ENCODE data around the gene TXNDC2.
"Not testable (repeated sequence)": the region's sequence is repeated elsewhere in the genome, so short reads cannot be mapped to it uniquely, and the experiment has no call there.

Gene TXNDC2

DNA sequence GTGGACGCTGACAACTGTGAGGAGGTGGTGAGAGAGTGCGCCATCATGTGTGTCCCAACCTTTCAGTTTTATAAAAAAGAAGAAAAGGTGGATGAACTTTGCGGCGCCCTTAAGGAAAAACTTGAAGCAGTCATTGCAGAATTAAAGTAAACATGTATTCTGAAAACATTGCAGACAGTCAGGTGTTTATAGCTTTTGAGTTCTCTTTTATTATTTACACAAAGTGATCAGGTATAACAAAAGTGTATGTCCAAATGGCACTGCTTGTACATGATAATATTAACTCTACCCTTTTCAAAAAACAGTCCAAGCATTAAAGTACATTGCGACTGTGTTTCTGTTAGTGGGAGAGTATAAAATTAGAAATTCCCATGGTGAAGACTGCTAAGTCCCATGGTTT is 2.2 kb downstream of the TXNDC2 start:
- DNase-seq: no peak

DNA sequence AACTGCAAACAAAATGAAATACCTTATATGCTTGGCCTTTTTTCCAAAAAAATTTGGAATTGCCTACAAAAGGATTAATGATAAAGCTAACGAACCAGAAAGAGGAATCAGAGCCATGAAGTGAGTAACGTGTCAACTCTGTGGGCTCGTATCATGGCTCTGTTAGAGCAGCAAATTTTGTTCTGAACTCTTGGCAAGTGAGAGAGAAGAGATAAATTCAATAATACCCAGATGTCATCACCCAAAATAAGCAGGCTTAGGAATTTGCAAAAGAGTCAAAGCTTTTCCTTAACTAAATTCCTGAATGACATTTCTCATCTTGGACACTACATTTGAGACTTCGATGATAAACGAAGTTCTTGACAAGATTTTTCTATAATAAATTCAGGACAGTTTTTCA is 4.4 kb downstream of the TXNDC2 start:
- no peak for DNase-seq

DNA sequence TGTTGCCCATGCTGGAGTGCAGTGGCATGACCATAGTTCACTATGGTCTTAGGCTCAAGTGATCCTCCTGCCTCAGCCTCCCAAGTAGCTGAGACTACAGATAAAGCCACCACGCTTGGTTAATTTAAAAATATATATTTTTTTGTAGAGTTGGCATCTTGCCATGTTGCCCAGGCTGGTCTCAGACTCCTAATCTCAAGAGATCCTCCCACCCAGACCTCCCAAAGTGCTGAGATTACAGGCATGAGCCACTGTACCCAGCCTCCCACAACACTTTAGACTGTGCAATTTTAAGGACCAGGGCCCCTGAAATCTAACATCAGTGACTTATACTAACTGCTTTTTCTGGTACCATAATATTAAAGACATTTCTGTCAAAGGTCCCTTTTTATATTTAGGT is 5.2 kb downstream of the TXNDC2 start:
- DNase-seq: no peak

DNA sequence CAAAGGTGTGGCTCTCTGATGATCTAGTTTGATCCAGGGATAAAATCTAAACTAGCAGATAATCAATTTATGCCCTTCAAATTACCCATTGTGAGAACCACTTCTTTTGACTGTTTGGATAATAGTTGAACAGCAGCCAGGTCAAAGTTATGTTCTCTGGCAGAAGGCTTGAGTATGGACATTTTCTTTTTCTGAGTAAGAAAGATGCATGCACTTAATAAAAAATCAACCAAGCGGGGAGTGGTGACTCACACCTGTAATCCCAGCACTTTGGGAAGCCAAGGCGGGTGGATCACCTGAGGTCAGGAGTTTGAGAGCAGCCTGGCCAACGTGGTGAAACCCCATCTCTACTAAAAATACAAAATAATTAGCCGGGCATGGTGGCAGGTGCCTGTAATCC is 5.7 kb downstream of the TXNDC2 start:
- not testable (repeated sequence) for DNase-seq

DNA sequence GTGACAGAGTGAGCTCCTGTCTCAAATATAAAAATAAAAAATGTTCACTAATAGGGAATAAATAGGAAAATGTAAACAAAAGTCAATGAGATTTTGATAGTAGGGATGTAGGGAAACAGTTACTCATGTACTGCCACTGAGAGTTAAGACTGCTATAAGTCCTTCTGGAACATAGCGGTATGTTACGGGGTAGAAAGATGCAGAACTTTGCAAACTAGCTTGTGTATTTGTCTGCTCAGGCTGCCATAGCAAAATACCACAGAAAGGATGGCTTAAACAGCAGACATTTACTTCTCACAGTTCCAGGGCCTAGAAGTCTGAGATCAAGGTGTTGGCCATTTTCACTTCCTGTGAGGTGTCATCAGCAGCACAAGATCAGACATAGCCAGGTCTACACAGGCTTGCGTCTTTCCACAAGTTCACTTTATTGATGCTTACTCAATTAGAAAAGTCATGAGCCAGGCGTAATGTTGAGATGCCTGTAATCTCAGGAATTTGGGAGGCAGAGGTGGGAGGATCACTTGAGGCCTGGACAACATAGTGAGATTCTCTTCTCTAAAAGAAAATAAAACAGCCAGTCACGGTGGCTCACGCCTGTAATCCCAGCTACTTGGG is 8.8 kb downstream of the TXNDC2 start:
- DNase-seq: no peak

DNA sequence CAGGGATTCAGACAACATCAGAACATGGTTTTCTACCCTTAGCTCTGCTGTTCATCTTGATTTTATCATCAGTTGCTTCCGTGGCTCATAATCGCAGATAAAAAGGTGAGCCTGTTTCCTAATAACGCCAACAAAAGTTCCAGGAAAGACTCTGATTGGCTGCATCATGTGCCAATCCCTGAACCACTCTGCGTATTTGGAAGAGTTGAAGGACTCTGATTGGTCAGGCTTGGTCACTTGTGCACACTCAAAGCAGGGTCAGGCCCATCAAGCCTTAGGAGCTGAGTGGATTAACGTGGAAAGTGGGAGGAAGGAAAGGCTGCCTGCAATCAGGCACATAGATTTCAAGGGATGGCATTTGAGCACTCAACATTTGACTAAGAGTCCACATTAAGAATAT is 11.4 kb downstream of the TXNDC2 start:
- no peak for DNase-seq

DNA sequence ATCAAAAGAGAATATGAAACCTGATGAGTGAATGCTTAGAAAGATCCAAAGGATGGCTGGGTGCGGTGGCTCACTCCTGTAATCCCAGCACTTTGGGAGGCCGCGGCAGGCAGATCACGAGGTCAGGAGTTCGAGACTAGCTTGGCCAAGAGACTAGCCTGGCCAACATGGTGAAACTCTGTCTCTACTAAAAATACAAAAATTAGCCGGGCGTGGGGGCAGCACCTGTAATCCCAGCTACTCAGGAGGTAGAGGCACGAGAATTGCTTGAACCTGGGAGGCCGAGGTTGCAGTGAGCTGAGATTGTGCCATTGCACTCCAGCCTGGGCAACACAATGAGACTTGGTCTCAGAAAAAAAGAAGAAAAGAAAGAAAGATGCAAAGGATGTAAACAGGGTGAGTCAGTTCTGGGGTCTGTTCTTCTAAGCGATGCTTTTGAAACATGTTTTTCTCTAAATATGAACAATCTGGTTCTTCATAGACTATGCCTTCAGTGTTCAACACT is 12.1 kb downstream of the TXNDC2 start:
- DNase-seq: not testable (repeated sequence)

DNA sequence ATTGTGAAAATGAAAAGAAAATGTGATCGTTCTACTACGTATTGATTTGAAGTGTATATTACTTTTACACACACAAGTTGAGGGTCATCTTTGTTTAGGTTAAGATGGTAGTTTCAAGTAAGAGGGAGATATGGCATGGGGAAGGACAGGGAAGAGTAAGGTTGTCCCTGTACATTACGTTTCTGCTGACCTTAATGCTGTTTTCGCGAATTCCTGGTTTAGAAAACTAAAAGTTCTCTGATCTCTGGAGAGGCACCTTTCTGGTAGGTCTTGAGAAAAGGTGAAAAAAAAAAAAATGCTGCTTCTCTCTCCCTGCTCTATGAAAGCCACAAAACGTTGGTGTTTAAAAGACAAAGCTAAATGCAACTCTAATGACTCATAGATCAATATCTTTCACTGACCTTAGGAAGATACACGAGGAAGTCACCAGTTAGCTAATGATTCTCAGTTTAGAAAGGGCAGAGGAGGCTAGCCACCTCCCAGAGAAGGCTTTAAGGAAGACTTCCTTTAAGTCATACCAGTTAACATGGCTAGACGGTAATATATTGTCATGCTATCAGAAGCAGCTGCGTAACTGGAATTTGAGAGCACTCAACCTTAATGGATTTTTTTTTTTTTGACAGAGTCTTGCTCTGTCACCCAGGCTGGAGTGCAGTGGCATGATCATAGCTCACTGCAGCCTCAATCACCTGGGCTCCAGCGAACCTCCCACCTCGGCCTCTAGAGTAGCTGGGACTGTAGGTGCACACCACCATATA is 13.2 kb downstream of the TXNDC2 start:
- DNase-seq: no peak

DNA sequence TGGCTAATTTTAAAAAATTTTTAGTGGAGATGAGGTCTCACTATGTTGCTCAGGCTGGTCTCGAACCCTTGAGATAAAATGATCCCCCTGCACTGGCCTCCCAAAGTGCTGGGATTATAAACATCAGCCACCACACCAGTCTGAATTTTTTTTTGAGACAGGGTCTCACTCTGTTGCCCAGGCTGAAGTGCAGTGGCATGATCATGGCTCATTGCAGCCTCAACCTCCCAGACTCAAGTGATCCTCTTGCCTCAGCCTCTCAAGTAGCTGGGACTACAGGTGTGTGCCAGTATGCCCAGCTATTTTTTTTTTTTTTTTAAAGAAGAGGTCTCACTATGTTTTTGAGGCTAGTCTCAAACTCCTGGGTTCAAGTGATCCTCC is 13.8 kb downstream of the TXNDC2 start:
- not testable (repeated sequence) for DNase-seq

DNA sequence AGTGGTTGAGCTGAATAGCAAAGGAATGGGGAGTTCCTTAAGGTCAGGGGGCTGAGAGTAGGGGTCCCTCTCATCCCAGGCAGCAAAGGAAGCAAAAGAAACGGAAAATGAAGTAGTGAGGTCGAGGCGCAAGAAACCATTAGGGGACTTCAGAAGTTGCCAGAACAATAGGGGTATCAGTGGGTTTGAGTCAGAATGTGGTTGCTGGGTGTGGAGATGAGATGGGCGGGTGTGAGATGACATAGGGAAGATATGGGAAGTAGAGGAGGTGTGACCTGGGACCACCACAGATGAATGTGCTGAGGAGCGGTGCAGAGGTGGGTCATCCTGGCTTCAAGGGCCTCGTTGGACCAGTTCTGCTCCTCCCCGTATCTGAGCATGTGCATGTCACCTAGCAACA is 14.9 kb downstream of the TXNDC2 start:
- DNase-seq: no peak

DNA sequence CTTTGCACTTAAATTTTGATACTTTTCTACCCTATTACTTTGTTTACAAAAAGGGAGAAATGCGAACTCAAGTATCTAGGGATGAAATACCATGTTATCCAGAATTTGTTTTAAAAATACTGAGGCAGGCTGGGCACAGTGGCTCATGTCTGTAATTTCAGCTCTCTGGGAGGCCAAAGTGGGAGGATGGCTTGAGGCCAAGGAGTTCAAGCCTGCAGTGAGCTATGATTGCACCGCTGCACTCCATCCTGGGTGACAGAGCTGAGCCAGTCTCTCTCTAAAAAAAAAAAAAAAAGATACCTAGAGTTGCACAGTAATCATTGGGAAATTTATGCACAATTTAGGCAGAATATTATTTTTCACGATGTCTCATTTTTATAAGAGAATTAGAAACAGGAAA is 15.6 kb downstream of the TXNDC2 start:
- DNase-seq: no peak

DNA sequence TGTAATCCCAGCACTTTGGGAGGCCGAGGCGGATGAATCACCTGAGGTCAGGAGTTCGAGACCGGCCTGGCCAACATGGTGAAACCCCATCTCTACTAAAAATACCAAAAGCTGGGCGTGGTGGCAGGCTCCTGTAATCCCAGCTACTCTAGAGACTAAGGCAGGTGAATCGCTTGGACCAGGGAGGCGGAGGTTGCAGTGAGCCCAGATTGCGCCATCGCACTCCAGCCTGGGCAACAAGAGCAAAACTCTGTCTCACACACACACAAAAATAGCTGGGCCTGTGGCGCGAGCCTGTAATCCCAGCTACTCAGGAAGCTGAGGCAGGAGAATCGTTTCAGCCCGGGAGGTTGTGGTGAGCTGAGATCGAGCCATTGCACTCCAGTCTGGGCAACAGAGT is 16.5 kb downstream of the TXNDC2 start:
- DNase-seq: not testable (repeated sequence)

DNA sequence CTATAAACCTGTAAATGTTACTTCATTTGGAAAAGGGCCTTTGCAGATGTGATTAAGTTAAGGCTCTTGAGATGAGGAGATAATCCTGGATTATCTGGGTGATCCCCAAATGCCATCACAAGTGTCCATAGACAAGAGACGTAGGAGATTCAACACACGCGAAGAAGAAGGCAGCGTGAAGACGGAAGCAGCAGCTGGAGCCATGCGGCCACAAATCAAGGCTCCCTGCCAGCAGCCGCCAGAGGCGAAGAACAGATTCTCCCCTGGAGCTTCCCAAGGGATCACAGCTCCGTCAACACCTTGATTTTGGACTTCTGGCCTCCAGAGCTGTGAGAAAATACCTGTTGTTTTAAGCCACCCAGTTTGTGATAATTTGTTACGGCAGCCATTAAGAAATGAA is 17.1 kb downstream of the TXNDC2 start:
- DNase-seq: no peak

DNA sequence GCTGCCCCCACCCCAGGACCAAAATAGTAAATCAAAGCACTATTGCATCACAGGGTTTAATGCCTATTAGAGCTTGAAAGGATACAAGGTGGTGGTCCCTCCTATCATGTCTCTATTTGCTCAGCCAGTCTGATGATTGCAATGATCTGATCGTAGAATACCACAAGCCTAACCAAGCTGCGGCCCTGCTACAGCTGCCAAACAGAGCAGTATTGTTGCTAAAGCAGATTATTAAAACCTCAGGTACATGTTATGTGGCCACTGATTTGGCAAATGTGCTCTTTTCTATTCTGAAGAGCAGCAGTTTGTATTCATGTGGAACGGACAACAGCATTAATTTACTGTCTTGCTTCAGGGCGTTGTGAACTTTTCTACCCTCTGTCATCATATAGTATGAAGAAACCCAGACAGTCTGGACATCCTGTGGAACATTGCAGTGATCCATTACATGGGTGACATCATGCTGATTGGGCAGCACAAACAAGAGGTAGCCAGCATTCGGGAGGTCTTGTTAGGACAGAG is 19.7 kb downstream of the TXNDC2 start:
- no peak for DNase-seq

DNA sequence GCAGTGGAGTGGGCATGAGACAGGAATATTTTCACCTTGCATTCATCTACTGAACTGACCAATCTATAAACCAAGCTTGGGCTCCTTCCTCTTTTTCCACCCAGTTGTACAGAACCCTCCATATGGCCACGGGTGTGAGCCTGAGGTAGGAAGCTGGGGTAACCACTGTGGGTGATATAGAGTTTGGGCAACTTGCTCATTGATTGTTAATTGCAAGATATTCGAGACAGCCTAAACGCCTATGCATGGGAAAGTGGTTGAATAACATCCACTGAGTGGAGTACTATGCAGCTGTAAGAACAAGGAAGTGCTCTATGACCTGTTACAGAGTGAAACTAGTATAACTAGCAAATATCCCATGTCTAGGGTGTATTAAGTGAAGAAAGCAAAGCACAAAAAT is 20.7 kb downstream of the TXNDC2 start:
- no peak for DNase-seq

DNA sequence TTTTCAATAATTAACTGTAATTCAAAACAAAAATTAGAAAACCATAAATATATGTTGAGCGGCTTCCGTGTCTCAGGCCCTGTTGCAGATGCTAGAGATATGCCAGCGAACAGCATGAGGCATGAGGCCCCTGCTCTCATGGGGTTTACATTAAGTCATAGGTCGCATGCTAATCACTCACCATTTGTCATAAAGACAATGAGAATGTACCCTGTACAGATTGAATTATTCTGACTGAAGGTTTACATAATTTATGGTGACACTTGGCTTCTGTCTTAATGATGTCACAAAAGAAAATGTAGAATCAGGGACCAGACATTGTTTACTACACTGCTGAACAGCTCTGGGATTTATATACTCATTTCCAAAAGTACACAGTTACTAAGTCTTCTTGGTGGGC is 22.1 kb downstream of the TXNDC2 start:
- DNase-seq: no peak

DNA sequence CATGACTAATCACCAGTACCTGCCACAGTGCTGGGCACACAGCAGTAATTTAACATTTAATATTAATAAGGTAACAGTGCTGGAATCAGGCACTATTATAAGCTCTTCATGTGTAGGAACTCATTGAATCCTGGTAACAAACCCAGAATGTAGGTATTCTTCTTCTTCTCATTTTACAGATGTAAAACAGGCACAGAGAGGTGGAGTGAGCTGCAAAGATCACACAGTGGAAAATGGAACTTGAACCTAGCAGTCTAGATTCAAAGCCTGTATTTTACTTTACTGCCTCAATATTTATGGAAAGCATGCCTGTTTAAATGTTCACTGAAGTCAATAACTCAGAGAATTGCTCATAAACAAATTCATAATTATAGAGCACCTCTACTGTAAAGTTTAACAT is 24.3 kb downstream of the TXNDC2 start:
- no peak for DNase-seq

DNA sequence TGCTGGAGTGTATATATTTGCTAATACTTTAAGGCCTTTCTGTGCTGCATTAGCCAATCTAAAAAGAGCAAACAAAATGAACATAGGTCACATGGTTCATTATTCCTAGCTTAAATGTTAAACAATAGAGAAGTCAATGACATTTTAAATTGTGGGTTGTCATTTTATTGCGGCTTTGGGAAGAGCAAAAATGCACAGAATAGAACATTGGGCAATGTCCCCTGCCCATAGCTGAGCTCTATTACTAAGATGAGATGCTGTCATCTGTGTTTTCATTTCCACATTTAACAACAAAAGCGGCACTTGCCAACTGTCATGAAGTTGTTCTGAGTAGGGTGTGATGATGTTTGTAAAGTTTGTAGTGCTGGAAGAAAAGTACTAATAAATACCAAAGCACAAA is 24.9 kb downstream of the TXNDC2 start:
- no peak for DNase-seq

DNA sequence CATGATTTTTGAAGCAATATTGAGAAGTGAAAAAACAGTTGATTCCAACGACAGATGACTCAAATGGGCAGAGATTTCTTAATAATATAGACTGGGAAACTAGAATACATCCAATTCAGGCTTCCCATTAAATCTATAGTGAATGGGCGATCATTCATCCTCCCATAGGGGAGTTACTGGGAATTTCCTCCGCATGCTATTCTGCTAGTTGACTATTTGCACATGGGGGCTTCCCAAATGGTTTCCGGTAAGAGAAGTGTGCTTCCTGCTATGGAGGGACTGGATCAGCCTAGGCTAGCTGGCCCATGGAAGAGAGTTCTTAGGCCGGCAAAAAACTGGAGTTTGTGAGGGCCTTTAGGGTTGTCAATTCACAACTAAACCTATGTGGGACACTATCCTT is 25.5 kb downstream of the TXNDC2 start:
- DNase-seq: no peak

DNA sequence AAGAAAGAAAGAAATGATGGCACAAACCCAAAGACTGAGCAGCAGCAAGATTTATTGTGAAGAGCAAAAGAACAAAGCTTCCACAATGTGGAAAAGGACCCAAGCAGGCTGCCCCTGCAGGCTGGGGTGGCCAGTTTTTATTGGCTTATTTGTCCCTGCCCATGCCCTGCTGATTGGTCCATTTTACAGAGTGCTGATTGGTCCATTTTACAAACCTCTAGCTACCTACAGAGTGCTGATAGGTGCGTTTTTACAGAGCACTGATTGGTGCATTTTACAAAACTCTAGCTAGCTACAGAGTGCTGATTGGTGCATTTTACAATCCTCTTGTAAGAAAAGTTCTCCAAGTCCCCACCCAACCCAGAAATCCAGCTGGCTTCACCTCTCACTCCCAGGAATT is 26.5 kb downstream of the TXNDC2 start:
- DNase-seq: not testable (repeated sequence)

DNA sequence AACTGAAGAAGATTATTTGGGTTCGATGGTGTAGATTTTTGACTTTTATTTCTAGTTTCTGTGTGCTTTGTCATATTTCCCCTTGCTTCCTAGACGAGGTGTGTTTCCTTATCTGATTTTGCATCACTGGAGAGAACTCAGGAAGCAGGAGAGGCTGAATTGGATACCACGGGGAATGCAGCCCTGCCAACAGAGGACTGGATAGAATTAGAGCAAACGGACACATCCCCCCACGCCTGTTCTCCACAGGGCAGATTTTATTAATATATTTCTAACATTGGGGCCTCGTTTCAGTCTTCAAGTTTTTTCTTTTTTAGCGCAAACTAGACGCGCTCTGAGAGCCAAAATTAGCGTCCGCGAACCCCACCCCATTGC is 27.4 kb downstream of the TXNDC2 start:
- DNase-seq: no peak

DNA sequence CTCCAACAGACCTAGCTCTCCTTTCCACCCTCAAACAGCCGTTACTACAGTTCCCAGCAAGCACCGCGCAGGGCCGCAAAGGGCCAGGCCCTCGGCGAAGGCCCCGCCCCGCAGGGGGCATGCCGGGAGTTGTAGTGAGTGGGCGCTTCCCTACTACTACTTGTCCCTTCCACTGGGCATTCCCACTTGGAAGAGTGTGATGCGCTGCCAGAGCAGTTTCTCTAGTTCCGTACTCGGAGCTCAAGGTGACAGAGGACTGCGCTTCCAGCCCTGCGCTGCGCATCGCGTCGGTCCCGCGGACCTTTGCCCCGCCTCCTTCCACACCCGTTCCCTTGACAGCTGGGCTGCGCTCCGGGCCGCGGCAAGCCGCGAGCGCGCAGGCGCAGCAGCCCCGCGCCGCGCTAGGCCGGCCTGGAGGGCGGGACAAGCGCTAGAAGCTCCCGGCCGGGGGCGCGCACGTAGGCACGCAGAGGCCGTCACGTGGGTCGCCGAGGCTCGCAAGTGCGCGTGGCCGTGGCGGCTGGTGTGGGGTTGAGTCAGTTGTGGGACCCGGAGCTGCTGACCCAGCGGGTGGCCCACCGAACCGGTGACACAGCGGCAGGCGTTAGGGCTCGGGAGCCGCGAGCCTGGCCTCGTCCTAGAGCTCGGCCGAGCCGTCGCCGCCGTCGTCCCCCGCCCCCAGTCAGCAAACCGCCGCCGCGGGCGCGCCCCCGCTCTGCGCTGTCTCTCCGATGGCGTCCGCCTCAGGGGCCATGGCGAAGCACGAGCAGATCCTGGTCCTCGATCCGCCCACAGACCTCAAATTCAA is 28.0 kb downstream of the TXNDC2 start, which contains the start of gene VAPA:
Gene VAPA, plus strand, starts transcription at position 491 of the 808 bp plus-strand sequence. Its CDS starts 241 bp downstream, at position 732.
- DNase-seq: peak; percentile 99

DNA sequence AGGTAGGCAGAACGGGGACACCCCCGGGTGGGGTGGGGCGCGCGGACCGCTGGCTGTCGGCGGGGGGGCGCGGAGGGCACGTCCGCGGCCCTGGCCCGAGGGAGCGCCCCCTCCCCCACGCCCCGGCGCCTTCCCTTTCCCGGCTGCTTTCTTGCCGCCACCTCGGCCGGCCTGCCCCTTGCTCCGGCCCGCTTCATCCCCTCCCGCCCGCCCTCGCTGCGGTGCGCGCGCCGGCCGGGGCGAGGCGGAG is 28.5 kb downstream of the TXNDC2 start:
- DNase-seq: no peak

Data from RPMI8226 (cell line).